HL-60/S4 (cell line): ENCODE results near the gene RABGGTA.

Experiments used
- in situ Hi-C: fragments of 300-500 bp; cut with MboI; formaldehyde crosslinking; loops from 2 replicates; pipeline ENCODE4 v1.14.3; 2022; ENCODE audit warnings: low sequenced_read_pairs

Gene RABGGTA

DNA sequence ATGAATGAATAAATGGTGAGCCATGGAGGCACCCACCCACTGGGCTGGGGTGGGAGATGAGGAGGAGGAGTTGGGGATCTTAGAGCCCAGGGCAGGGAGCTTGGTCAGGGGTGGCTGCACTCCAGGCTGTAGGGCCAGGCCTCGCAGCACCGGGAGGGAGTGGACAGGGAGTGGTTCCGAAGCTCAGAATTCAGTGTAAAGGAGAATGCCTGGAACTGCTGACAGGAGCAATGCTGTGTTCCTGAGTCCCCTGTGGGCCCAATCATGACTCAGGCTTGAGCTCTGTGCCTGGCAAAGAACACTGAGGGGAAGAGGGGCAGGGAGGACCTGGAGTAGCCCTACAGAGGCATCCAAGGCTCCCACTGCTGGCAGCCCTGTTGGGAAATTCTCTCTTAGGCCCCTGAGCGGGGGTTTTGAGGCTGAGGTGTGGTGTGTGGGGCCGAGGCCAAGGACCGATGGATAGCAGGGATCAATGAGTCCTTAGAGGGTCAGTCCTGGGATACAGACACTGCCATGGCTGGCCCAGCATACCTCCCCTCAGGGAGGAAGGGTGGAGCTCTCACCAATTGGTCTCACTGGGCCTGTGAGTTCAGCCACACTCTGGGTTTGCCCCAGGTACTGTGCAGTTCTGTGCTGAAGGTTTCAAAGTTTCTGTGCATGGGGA lies 9.5 kb upstream of the RABGGTA start:
- in situ Hi-C loops, result no loop called here

DNA sequence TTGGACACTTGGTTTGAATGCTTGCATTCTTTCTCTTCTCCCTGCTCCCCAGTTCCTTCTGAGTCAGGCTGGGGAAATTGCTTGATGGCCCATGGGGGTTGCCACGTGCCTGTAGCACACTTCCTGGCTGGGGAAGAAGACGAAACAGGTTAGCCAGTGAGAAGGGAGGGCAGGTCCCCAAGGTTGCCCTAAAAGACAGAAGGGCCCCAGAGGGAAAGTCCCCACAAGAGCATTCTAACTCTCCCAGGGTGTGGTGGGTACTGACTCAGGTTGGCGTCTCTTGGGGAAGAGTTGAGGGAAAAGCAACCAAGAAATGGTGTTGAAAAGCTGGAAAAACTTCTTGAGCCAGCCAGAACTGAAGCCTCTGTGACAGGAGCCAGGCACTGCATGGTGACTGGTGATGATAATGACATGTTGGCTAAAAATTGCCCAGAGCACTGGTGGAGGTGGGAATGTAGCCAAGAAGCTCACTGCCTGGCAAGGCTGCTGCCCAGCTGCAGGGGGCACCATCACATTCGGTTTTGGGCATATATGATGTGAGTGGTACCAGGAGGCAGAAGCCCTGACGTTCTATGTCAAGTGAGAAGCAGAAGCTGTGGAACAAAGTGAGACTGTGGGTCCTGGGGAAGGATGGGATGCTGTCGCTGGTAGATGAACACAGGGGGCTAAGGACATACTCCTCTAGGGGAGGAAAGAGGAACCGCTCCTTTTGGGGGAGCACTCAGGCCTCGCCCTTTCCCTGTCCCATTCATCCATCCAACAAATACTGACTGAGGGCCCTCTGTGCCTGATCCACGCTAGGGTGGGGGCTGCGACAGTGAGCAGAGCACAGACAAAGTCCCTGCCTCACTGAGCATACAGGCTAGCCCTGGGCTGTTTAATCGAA lies 8.1 kb upstream of the RABGGTA start:
- in situ Hi-C loops, result no loop called here

DNA sequence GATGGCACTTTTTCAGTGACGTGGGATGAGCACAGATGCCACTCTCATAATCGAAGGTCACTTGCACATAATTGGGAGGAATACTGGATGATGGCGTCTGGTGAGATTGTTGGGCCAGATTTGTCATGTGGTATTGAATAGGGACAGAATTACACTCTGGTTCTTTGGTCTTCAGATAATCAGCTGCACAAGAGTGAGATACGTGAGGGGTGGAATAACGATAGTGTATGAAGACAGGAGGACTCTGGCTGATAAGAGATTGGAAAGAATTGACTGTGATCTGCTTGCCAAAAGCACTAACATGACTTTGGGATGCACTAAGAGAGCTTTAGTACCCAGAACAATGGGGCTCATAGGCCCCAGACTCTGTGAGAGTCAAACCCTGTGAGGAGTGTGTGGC lies 7.0 kb upstream of the RABGGTA start:
- in situ Hi-C loops, result no loop called here

DNA sequence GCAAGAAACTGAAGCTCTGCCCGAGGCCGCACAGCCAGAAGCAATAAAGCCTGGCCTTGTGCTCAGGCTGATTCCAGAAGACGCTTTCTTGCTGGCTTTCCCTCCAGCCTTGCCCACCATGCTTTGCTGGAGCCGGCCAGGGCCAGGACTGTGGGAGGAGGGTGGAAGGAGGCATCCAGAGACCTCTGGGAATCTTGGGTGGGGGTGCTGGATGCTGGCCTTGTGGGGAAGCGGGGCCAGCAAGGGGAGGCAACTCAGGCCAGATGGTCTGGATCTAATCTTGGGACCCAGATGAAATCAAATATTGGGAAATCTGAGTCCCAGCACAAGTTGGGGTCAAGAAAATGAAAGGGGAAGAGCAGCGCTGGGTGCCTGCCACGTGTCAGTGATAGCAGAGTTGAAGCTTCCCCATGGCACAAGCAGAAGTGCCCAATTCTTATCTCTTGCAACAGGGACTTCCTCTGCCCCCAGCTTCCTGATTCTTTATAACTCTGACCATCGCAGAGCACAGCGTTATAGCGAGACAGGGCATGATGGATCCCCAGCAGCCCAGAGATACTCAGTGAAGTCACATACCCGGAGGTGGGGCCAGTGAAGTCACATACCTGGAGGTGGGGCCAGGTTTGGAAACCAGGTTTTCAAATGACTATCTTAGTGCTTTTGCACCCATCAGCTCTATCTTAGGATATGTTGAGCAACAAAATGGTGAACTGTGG lies 6.4 kb upstream of the RABGGTA start:
- in situ Hi-C loops, result no loop called here

DNA sequence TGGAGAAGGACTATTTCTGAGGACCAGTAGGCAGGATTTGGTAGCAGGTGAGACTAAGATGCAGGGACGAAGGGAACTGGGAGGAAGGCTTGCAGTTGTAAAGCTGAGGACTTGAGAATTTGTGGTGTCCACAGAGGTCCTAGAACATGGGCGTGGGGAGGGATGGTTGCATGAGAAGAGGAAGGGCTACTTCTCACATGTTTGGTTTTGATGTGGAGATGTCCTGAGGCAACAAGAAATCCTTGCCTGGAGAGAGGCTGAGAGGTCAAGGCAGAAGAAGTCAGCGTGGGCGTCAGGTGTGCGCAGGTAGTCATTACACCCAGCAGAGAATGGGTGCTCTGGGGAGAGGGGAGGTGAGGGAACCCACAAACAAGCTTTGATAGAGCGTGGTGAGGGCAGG lies 5.7 kb upstream of the RABGGTA start:
- in situ Hi-C loops, result no loop called here

DNA sequence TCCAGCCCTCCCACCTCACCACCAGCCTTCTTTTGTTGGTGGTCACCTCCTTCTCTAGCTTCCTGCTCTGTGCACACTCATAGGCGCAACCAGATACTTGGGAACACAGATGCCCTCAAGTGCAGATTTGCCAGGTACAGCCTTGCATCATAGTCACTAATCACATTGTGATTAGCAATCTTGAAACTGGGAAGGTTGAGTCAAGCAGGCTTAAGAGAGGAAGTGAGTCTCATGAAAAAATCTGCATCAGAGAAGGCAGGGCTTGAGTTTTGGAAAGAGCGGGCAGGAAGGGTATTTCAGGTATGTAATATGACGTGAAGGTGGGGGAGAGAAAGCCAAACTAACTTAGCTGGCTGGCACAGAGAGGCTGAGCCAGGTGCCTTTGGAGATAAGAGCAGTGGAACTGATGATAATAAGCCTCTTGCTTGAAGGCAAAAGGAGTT lies 2.7 kb upstream of the RABGGTA start:
- in situ Hi-C loops, result no loop called here

DNA sequence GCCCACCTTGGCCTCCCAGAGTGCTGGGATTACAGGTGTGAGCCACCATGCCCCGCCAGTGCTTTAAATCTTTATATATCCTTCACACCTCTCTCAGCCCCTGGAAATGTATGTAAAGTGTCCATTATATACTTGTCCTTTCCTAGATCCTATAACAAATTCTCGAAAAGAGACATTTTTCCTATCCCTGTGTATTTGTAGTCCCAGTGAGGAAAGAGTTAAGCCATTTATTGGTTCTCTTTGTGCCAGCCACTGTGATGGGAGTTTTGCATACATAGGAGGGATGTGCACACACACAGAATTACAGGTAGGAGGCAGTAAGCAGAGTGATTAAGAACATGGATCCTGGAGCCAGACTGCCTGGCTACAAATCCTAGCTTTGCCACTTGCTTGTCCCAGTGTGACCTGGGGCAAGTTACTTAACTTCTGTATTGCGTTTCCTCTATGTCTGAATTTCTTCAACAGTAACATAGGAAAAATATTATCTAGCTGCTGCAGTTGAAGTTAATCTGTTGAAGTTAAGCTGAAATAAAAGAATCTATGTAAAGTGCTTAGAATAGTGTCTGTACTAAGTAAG lies 2.1 kb upstream of the RABGGTA start:
- in situ Hi-C loops, result no loop called here

DNA sequence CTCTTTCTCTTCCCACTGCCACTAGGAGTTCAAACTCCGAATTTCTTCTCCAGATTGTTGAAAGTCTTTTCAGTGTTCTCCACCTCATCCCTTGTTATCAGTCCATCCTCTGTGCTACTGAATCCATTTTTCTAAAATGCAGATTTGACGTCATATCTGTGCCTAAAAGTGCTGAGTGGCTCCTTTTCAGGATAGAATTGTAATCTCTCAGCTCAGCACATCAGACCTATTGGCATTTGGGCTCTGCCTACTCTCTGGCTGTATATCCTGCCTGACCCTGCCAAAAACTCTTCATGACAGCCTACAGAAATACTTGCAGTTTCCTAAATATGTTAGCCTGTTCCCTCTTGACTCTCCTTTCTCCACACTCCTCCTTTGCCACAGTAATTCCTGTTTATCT lies 1.1 kb upstream of the RABGGTA start:
- in situ Hi-C loops, result no loop called here

DNA sequence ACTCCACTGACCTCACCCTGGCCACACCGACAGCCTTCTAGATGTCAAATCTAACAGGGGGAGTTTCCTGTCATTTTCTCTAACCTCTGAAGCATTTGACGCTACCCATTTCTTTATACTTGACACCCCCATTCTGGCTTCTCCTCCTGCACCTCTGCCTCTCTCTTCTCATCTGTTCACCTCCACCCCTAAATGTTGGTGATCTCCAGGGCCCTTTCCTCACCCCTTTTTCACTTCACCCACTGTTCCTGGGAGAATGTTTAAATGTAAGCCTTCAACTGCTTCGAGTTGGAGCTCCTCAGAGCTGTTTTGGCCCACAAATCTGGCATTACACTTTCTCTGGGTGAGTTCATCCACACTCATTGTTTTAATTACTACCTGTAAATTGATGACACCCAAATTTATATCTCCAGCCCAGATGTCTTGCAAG lies 452 bp upstream of the RABGGTA start:
- in situ Hi-C loops, result no loop called here

DNA sequence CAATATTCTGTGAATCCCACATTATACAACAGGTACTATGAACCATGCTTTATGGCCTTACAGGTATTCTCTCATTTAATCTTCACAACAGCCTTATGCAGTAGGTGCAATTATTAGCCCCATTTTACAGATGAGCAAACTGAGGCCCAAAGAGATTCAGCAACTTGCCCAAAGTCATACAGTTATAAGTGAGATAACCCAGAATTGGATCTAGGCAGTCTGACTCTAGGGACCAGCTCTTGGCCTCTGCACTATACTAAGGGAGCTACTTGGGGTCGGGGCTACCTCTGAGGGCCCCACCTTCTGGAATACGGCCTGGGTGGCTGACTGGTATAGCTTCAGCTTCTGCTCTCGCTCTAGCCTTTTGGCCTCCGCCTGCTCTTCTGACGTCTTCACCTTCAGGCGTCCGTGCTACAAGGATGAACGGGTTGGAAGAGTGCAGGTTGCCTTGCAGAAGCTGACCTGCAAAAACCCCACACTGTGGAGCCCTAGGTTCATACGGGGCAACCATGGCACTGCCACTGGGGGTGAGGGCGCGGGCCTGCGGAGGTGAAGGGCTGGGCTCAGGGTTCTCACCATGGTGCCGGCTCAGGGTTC lies 762 bp downstream of the RABGGTA start:
- in situ Hi-C loops, result no loop called here

DNA sequence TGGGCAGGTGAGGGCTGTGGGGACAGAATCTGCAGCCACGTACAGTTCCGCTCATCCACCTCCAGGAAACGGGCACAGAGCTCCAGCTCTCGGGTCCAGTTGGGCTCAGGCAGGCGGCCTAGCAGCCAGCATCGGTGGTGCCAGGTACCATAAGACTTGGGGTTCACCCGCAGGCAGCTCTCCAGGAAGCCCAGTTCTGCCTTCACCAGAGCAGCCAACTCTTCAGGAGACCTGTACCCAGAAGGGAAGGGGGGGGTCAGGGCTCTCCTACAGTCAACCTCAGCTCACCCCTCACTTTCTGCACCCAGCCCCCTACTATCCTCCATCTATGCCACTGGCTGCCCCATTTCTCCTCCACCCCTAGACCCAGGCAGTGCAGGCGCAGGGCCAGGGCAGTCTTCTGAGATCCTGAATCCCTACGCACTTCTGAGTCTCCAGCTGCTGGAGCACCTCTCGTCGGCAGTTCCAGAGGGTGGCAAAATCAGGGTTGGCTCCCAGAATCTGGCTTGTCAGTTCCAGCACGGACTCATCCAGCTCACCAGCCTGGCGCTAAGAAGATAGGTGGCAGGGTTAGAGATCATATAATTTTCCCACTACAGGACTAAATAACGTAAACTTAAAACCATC lies 1.4 kb downstream of the RABGGTA start:
- in situ Hi-C loops, result no loop called here

DNA sequence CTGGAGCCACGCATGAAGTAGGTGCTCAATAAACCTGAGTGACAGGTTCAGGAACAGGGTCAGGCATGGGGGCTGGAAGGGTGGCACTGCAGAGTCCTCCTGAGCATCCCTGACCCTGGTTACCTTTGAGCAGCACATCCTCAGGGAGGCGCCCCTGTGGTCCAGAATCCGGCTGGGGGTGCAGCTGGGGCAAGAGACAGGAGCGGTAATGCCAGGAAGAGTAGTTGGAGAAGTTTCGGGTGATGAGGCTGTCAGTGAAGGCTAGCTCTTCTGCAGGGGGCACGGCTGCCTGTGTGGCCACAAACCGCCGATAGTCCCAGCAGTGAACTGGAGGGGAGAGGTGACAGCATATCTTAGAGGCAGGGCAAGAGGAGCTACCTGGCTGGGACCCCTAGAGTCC lies 2.0 kb downstream of the RABGGTA start:
- in situ Hi-C loops, result no loop called here

DNA sequence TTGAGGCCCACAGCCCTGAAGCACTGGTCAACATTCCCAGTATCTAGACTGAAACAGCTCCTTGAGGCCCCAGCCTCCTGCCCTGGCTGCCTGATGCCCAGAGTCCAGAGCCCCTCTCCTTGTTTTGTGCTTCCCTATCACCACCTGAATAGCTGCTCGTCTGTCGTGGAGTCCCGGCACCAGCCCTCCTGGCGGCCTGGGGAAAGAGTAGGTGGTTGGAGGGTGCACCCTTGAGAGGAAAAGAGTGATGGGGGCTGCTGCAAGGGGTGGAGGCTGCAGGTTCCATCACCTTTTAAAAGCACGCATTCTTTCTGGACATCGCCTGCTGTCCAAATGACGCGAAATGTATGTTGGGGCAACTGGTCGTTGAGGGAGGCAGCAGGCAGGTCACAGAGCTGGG lies 3.2 kb downstream of the RABGGTA start:
- in situ Hi-C loops, result no loop called here

DNA sequence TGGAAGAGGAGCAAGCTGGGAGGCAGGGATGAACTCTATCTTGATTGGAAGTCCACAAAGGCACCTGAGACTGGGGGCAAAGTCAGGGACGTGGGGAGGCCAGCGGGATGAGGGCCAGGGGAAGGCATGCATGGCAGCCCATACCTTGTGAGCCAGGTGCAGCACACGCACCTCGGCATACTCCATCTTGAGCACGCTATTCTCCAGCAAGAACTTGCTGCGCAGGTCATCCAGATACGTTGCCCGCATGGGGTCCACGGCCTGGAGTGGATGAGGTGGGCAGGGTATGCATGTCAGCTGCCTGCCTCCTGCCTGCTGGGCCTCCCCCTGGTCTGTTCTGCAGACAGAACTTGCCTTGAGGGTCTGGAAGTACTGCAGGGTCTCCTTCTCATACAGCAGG lies 3.9 kb downstream of the RABGGTA start:
- in situ Hi-C loops, result no loop called here

DNA sequence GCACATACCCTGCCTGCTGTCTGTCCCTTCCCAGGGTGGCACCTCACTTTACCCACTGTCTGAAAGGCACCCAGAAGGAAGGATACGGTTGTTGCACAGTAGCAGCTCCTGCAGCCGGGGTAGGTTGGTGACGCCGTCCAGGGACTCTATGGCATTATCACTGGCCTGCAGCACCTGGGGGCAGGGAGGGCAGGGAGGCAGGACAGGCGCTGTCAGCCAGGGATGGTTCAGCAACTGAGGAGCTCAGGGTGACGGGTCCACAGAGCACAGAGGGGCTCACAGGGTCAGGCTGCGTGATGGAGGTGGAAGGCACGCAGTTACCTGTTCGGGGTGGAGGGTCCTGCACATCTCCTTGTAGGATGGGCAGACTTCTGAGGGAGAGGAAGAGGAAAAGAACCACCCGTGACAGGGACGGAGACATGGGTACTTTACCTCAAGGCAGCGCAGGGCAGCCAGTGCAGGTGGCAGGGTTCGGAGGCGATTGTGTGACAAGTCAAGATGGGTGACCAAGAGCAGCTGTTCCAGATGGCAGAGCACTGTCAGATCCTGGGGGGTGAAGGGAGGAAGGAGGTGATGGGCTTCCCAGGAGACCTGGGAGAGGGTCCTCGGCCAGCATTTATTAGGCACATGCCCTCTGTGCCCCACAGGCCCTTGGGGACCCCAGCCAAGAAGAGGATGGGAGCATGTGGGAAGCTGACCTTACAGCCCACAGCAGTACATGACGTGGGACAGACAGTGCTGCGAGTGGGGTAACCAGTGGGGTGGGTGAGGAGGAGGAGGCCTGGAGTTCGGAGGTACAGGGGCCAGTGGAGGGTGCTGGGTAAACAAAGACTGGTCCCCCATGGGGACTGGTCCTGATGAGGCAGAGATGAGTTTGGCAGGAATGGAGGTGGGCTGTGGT lies 4.8 kb downstream of the RABGGTA start:
- in situ Hi-C loops, result no loop called here

DNA sequence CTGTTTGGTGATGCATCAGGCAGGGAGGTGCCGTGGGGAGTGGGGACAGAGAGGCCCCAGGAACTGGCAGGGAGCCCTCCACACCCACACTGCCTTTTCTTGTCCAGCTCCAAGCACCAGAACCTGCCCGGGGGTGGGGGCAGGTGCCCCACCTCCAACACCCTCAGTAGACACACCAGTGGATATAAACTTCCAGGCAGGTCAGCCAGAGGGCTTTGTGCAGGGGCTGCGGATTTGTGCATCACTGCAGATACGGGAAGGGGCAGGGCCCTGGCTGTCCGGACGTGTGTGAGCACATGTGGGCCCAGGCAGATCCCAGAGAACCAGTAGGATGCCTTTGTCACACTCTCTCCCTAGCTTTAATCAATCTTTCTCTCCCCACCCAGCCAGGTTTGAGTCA lies 7.1 kb downstream of the RABGGTA start:
- in situ Hi-C loops, result no loop called here

DNA sequence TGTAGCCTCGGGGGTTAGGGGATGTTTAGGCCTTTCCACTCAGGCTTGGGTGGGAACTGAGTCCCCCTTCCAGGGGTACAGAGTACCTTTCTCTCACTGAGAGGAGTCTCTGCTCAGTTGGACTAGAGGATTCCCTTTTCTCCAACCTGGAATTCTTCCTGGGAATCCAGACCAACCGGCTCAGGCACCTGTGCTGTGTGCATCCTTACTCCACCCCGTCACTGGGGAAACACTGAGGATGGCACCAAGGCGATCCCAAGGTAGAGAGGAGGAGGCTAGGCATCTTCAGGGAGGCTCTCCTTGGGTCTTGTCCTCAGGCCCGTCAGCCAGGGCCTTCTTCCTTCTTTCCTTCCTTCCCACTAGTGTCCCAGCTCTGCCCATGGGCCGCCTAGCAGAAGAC lies 7.5 kb downstream of the RABGGTA start:
- in situ Hi-C loops, result no loop called here

DNA sequence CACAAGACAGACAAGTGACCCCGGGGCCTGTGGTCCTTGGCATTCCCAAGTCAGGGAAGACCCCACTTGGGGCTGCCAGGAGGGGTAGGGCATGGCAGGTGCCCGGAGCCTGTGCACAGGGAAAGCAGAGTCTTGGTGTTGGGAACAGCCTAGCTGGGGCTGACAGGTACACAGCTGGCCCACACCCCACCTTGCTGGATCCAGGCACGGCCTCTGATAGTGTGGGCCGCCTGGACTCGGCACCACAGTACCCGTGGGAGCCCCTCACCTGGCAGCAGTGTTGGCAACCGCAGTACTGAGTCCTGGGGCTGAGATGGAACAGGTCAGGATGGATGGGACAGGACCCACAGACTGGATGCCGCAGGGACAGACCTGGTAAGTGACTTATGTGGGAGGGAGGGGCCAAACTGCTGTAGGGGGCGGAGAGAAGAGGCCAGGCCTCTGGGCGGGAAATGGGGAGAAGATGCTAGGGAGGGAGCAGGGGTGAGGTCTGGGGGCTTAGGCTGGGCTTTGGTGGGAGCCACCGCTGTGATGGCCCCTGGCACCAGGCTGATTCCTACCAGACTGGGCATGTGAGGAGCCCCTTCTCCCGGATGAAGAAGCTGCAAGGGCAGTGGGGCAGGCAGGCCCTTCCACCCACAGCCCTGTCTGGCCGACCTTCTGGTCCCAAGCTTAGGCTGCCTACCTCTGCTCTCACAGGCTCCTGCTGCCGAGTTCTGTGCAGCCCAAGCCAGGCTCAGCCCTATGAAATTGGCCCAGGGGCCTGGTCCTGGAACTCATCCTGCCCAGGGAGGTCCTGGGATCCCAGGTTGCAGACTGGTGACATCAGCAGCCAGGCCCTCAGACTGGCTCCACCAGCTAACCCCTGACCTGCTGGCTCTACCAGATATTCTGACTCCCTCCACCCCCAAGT lies 8.3 kb downstream of the RABGGTA start, which contains the start of gene TGM1:
TGM1 (minus strand) TSS at position 357 of the 913 bp plus-strand sequence. CDS start 825 bp downstream, outside the sequence.
- in situ Hi-C loops, result no loop called here
